ENCODE measurements around the gene ZNF410. TPM values are rescaled to one million over a fixed set of nuclear protein-coding genes. Genes with fewer than 3 reads are reported as not detected.
A peak's percentile ranks its signal among the peaks of the same experiment; 100 is the strongest.

Gene ZNF410
- total RNA-seq, 1 experiment from 2014 or later: 21.0 TPM

- DNase-seq (ENCODE audit: low spot score): no peak
- TF ChIP-seq NFE2L1 (CRISPR knock-in tag; IDR thresholded peaks at IDR 0.05) (no peak), ZNF121 (CRISPR knock-in tag; IDR thresholded peaks at IDR 0.05) (no peak), FOXP1 (CRISPR knock-in tag; IDR thresholded peaks at IDR 0.05; ENCODE audit: borderline replicate concordance) (no peak), ZNF671 (CRISPR knock-in tag; IDR thresholded peaks at IDR 0.05) (no peak), ZBTB21 (CRISPR knock-in tag; IDR thresholded peaks at IDR 0.05; ENCODE audit: borderline replicate concordance) (no peak), IRF1 (CRISPR knock-in tag; IDR thresholded peaks at IDR 0.05) (no peak)
- no peak for ATAC-seq
- Mint-ChIP-seq H3K36me3 (peaks cover 3% of the 10 kb centered on the region; the same call in 1 of the 2 replicates), H3K4me1 (no peaks in the 10 kb centered on the region), H3K27ac (no peak overlapping the region), H3K4me3 (no peak overlapping the region), H3K9me3 (no peaks in the 10 kb centered on the region), H3K27me3 (ENCODE audit: low read depth) (no peaks in the 10 kb centered on the region)
- CTCF ChIA-PET: interaction anchor here (0.9 kb wide), 1 partner anchor 108 kb away, joined by 4 read pairs; no protein-coding TSS in a partner anchor
- POLR2A ChIA-PET: no interaction called here
Observed at GRCh38 chr14:73937012-73937411, 50.4 kb downstream of the ZNF410 start.

GRCh38 chr14:73942180-73942579 is 55.5 kb downstream of the ZNF410 start:
- no peak overlapping the region for H3K4me3 Mint-ChIP-seq
- CTCF ChIA-PET: no interaction called here
- TF ChIP-seq E2F5 (CRISPR knock-in tag; IDR thresholded peaks at IDR 0.05): no peak
- TF ChIP-seq IRF2 (CRISPR knock-in tag; IDR thresholded peaks at IDR 0.05; ENCODE audit: borderline replicate concordance, low read depth): no peak
- TF ChIP-seq HMGA2 (CRISPR knock-in tag; IDR thresholded peaks at IDR 0.05): no peak
- TF ChIP-seq ZNF425 (CRISPR knock-in tag; conservative IDR thresholded peaks at IDR 0.05): no peak
- no peak for TF ChIP-seq SMAD3 (CRISPR knock-in tag; IDR thresholded peaks at IDR 0.05; ENCODE audit: borderline replicate concordance)
- TF ChIP-seq E2F4 (CRISPR knock-in tag; IDR thresholded peaks at IDR 0.05; ENCODE audit: borderline replicate concordance, low read depth): no peak
- TF ChIP-seq USF1 (CRISPR knock-in tag; IDR thresholded peaks at IDR 0.05): no peak
- no peak for TF ChIP-seq ZBTB21 (CRISPR knock-in tag; IDR thresholded peaks at IDR 0.05; ENCODE audit: borderline replicate concordance)

GRCh38 chr14:73943083-73943482 is 56.4 kb downstream of the ZNF410 start:
- ChIA-PET POLR2A (no interaction called here), CTCF (no interaction called here)
- ATAC-seq (no peak), DNase-seq (ENCODE audit: low spot score) (no peak)
- no peak overlapping the region for H3K4me3 Mint-ChIP-seq
- no peak overlapping the region for H3K27ac Mint-ChIP-seq
- H3K4me1 Mint-ChIP-seq: no peaks in the 10 kb centered on the region
- H3K36me3 Mint-ChIP-seq: no peaks in the 10 kb centered on the region
- H3K27me3 Mint-ChIP-seq (ENCODE audit: low read depth): peaks cover 15% of the 10 kb centered on the region; the same call in 1 of the 2 replicates
- no peaks in the 10 kb centered on the region for H3K9me3 Mint-ChIP-seq
- TF ChIP-seq HMGXB4 (CRISPR knock-in tag; IDR thresholded peaks at IDR 0.05) (no peak), E2F4 (CRISPR knock-in tag; IDR thresholded peaks at IDR 0.05; ENCODE audit: borderline replicate concordance, low read depth) (no peak), ATF6 (CRISPR knock-in tag; IDR thresholded peaks at IDR 0.05) (no peak), SOX15 (CRISPR knock-in tag; IDR thresholded peaks at IDR 0.05) (no peak), CBFB (CRISPR knock-in tag; IDR thresholded peaks at IDR 0.05; ENCODE audit: low read depth) (no peak), STAT6 (CRISPR knock-in tag; conservative IDR thresholded peaks at IDR 0.05; ENCODE audit: low read depth) (no peak)

More at GRCh38 chr14:73942180-73942579, 55.5 kb downstream of the ZNF410 start:
- Mint-ChIP-seq H3K36me3 (no peaks in the 10 kb centered on the region), H3K9me3 (no peaks in the 10 kb centered on the region), H3K27me3 (ENCODE audit: low read depth) (0 out of 2 replicates have a peak, but pooled peaks cover 9% of the 10 kb centered on the region), H3K4me1 (no peaks in the 10 kb centered on the region), H3K27ac (no peak overlapping the region)
- ATAC-seq: 0 out of 2 replicates have a peak, but pooled peaks have one; percentile 30
- POLR2A ChIA-PET: no interaction called here
- DNase-seq (ENCODE audit: low spot score): no peak

Data from WTC11 (cell line).